ENCODE results near the gene BFSP2. TPM values are rescaled to one million over a fixed set of nuclear protein-coding genes. Genes with fewer than 3 reads are reported as not detected.
A peak's percentile ranks its signal among the peaks of the same experiment; 100 is the strongest.

Gene BFSP2
- total and polyA plus RNA-seq, 2 of the 13 experiments (the other 11 are each of a cell fraction or from before 2014, with no cell fraction given): not detected

- no peak for TF ChIP-seq DZIP1 (CRISPR knock-in tag; IDR thresholded peaks at IDR 0.05)
- TF ChIP-seq MYNN (CRISPR knock-in tag; IDR thresholded peaks at IDR 0.05; ENCODE audit: low read depth): no peak
- TF ChIP-seq ZNF446 (CRISPR knock-in tag; IDR thresholded peaks at IDR 0.05): no peak
- TF ChIP-seq RFX3 (CRISPR knock-in tag; IDR thresholded peaks at IDR 0.05): no peak
- no peak for TF ChIP-seq HNF4A (CRISPR knock-in tag; IDR thresholded peaks at IDR 0.05)
- no peak for TF ChIP-seq RFX1 (IDR thresholded peaks at IDR 0.05)
- TF ChIP-seq ZNF124 (CRISPR knock-in tag; IDR thresholded peaks at IDR 0.05): no peak
- no peak for TF ChIP-seq ZNF264 (CRISPR knock-in tag; IDR thresholded peaks at IDR 0.05)
These were observed 57.2 kb downstream of the BFSP2 start (continued) for GRCh38 chr3:133457025-133457424.

GRCh38 chr3:133457465-133458067 lies 57.7 kb downstream of the BFSP2 start:
- Histone ChIP-seq H3K27me3 (ENCODE audit: control insufficient read depth in 1 of 2, insufficient read depth in 2 of 2, low read length in 2 of 2) (peaks cover 0 to 7% of the 10 kb centered on the region in 2 experiments; a peak in 1 of 5 replicates), H3K9me3 (ENCODE audit: low read length) (no peaks in the 10 kb centered on the region), H3K4me2 (ENCODE audit: low read depth, low read length) (no peak overlapping the region), H3K4me1 (ENCODE audit: insufficient read depth, low read length) (peaks cover 48% of the 10 kb centered on the region), H3K79me2 (ENCODE audit: insufficient read depth, low read length) (no peaks in the 10 kb centered on the region), H4K20me1 (ENCODE audit: insufficient read depth, low read length) (no peaks in the 10 kb centered on the region), H3K36me3 (replicated peaks in 1 of 2; ENCODE audit: control insufficient read depth in 1 of 2, insufficient read depth in 2 of 2, low read length in 2 of 2) (no peaks in the 10 kb centered on the region), H3K9ac (ENCODE audit: insufficient read depth, low read depth, low read length) (no peak overlapping the region), H3K4me3 (replicated peaks in 1 of 3; ENCODE audit: insufficient read depth in 1 of 3, low read depth in 2 of 3, low read length in 3 of 3) (no peak overlapping the region), H2AFZ (ENCODE audit: low read length) (no peak overlapping the region), H3K27ac (ENCODE audit: extremely low read length, insufficient read depth, low read length) (no peak overlapping the region)
- in situ Hi-C loops (cut with HindIII; ENCODE audit: extremely low pct_ligation_motif_present, low pct_unique_long_range_greater_than_20kb) (no loop called here), intact Hi-C loops (cut with micrococcal nuclease; ENCODE audit: unreplicated experiment) (no loop called here)
- WGBS (ENCODE audit: low lambda C conversion rate): 31% methylated on average over 1 of the region's 1 CpG
- no peak for ATAC-seq
- ChIA-PET POLR2A (no interaction called here), CTCF (ENCODE audit: low intra/inter-chr PET ratio, low total read pairs) (no interaction called here)
- DNase-seq (ENCODE audit: low spot score): no peak
- no peak for FAIRE-seq
- no TSS peak for BruUV-seq (replicated peaks)
- TF ChIP-seq HES4 (CRISPR knock-in tag; IDR thresholded peaks at IDR 0.05; ENCODE audit: borderline replicate concordance): no peak
- 0 out of 2 replicates have a peak, but pooled peaks have one; percentile 3 for TF ChIP-seq CTCF (CRISPR knock-in tag; IDR thresholded peaks at IDR 0.05)
